ENCODE measurements around the gene TNRC6C.

The TNRC6C gene

GRCh38 chr17:78143214-78144146 lies 185.0 kb downstream of the TNRC6C start:
- no peak for DNase-seq

DNA sequence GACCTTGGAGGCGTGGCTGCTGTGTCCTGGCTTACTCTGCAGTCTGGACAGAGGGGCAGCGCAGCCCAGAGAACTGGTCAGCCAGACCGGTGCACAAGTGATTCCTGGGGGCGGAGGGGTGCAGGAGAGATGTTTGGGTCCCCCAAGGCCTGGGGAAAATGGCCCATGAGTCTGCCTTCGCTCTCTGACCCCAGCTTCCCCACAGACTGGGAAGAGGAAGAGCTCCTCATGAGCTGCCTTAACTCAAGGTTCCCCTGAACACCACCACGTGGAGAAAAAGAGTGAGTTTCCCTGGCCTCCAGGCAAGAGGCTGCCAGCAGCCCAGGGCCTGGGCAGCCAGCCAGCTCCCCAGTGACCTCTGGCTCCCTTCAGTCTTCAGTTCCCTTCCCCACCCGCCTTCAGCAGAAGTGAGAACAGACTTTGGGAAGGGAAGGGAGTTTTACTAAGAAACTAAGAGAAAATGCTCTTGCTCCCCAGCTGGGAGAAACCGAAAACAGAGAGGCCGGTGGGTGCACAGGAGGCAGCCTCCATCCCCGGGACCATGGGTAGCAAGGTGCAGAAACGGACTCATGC lies 185.7 kb downstream of the TNRC6C start:
- no peak for DNase-seq

- DNase-seq: no peak
Measured at GRCh38 chr17:78144736-78145641, 186.5 kb downstream of the TNRC6C start.

DNA sequence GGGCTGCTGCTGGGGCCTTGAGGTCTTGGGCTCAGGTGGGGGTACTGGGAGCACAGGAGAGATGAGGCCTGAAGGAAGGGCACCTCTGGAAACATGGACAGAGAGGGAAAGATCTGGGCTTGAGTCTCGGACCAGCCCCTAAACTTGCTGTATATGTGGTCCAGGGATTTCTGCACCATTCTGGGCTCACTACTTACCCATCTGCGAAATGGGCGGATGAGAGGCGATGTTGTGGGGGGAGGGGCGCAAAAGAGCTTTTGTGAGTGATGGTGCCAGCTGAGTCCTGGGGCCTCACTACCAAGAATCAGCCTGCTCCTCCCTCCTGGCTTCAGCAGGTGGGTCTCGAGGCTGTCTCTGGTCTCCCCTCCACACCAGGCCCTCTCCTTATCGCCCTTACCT lies 188.0 kb downstream of the TNRC6C start:
- DNase-seq: no peak

DNA sequence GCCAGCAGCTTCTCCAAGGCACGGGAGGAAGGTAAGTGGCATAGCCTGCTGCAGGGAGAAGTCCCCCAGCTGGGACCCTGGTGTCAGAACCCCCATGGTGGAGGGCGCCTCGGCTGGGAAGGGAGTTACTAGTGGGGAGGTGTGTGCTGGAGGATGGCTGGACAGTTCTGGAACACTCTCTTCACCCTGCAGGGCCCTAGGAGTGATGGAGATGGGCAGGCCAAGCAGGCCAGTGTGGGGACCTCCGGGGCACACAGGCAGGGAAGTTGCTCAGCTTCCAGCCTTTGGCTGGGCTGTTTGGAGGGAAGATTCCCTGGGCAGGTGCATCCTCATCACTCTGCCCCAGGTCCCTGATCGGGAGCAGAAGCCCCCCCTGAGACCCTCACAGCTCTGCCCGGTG lies 188.4 kb downstream of the TNRC6C start:
- DNase-seq: no peak

- no peak for DNase-seq
Measured at GRCh38 chr17:78147315-78147998, 189.0 kb downstream of the TNRC6C start.

DNA sequence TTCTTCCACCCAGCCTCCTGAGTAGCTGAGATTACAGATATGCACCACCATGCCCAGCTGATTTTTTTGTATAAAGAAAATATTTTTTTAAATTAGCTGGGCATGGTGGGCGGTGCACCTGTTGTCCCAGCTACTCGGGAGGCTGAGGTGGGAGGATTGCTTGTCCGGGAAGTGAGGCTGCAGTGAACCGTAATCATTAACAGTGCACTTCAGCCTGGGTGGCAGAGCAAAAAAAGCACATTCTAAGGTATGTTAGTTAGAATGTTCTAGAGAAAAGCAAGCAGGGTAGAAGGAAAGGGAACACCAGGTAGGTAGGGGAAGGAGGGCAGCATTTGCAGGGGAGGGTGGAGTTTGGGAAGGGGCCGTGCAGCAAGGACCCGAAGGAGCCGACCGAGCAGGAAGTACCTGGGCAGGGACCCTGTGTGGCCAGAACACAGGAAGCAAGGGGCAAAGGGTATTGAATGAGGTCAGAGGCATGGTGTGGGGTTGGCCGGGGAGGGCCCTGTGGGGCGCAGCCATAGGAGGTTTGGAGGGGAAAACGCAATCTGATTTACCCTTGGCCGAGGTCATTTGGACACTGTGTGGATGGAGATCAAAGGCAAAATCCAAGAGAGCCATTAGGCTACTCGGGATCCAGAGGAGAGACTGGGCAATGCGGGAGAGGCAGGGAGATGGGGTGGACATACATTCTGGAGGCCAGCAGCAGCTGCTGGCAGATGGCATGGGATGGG lies 189.9 kb downstream of the TNRC6C start:
- no peak for DNase-seq

DNA sequence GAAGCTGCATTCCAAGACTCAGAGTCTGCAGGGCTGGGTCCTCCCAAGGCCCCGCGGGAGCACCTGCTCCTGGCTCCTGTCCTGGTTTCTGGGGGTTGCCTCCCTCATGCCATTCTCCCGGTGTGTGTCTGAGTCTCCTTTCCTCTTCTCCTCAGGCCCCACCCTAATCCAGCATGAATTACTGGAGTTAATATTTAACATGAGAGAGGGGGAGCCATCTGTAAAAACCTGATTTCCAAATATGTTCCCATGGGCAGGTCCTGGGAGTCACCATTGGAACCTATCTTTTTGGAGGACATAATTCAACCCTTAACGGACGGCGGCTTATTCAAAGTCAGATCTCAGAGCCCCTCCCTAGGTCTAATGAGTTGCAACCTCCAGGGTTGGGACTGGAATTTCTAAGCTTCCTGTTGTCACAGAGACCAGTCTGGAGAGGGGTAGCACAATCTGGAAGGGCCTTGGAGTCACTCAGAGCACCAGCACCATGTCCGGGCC lies 193.1 kb downstream of the TNRC6C start:
- DNase-seq: no peak

GRCh38 chr17:78154903-78155811 lies 196.7 kb downstream of the TNRC6C start:
- DNase-seq: no peak

All from NCI-H146 (cell line).